ENCODE results near the gene NCK1.

DNA sequence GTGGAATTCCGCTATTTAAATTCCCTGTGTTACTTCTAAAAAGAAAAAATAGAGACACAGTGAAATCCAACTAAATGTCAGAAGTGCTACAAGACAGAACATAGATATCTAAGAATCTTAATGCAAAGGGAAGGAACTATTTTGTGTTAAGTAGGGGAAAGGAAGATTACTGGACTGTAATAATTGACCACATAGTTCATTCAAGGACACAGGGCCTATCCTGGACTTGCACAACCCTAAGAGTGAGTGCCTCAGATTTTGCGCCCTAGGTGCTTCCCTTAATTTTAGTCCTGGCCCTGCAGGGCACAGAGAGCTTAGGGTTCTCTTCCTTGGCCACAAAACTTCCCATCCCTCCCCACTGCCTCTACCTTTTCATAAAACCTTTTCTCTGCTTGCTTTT lies 92.2 kb downstream of the NCK1 start:
- TF ChIP-seq, protein P1, sequence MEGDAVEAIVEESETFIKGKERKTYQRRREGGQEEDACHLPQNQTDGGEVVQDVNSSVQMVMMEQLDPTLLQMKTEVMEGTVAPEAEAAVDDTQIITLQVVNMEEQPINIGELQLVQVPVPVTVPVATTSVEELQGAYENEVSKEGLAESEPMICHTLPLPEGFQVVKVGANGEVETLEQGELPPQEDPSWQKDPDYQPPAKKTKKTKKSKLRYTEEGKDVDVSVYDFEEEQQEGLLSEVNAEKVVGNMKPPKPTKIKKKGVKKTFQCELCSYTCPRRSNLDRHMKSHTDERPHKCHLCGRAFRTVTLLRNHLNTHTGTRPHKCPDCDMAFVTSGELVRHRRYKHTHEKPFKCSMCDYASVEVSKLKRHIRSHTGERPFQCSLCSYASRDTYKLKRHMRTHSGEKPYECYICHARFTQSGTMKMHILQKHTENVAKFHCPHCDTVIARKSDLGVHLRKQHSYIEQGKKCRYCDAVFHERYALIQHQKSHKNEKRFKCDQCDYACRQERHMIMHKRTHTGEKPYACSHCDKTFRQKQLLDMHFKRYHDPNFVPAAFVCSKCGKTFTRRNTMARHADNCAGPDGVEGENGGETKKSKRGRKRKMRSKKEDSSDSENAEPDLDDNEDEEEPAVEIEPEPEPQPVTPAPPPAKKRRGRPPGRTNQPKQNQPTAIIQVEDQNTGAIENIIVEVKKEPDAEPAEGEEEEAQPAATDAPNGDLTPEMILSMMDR (conservative IDR thresholded peaks at IDR 0.05; ENCODE audit: low read depth in 2 of 2), result no peak
- TF ChIP-seq CREB1 (CRISPR knock-in tag; IDR thresholded peaks at IDR 0.05; ENCODE audit: low read depth), result no peak
